ENCODE measurements around the gene MIR17HG. TPM values are rescaled to one million over a fixed set of nuclear protein-coding genes. Genes with fewer than 3 reads are reported as not detected.

Gene MIR17HG
- total and polyA plus RNA-seq, 2 donors (not counting 1 experiment from before 2014, with no cell fraction given): 0.42 to 3.3 TPM

DNA sequence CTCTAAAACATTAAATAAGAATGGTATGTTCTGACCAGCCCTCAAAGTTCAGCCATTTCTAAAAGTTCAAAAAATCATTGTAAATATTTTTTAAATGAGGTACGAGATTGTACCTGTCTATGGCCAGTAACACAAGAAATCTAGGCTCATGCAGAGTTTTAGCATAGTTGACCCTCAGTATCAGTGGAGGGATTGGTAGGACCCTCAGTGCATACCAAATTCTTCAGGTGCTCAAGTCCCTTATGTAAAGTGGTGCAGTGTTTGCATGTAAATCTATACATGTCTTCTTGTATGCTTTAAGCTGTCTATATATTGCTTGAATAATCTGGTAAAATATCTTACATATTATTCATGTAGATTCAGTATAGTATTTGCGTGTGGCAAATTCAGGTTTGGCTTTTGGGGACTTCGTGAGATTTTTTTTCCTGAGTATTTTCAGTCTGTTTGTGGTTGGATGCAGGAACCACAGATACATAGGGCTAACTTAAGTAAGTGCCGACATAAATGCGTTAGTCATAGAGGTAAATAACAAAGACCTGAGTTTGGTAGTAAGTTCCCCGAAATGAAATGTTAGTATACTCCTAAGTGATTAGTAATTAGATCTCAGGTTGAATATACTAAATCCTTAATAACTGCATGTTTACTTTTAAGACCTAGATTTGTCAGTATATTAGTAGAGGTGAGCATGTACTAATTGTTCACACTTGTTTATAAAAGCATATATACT lies 7.8 kb downstream of the MIR17HG start:
- H3K4me1 ChIP-seq (ENCODE audit: control insufficient read depth, extremely low read depth, insufficient read depth, low read length): peaks cover 4% of the 10 kb centered on the region
- no peak overlapping the region for H3K27ac ChIP-seq (ENCODE audit: insufficient read depth, low read length)
- no peaks in the 10 kb centered on the region for H4K20me1 ChIP-seq (ENCODE audit: control insufficient read depth, extremely low read depth, insufficient read depth, low read length)
- H3K9me3 ChIP-seq (ENCODE audit: control insufficient read depth, insufficient read depth, low read depth, low read length): no peaks in the 10 kb centered on the region
- no peaks in the 10 kb centered on the region for H3K27me3 ChIP-seq (ENCODE audit: control insufficient read depth, insufficient read depth, low read length)
- no peak overlapping the region for H3K4me2 ChIP-seq (ENCODE audit: extremely low read depth, insufficient read depth, low read length)
- no peak overlapping the region for H3K4me3 ChIP-seq (replicated peaks in 1 of 4; ENCODE audit: control extremely low read depth in 1 of 4, insufficient read depth in 1 of 4, low read depth in 3 of 4, low read length in 4 of 4)
- H2AFZ ChIP-seq (ENCODE audit: low read length): no peak overlapping the region
- TF ChIP-seq EZH2 (IDR thresholded peaks at IDR 0.05; ENCODE audit: low read length, missing control alignments): no peak
- TF ChIP-seq, protein P1, sequence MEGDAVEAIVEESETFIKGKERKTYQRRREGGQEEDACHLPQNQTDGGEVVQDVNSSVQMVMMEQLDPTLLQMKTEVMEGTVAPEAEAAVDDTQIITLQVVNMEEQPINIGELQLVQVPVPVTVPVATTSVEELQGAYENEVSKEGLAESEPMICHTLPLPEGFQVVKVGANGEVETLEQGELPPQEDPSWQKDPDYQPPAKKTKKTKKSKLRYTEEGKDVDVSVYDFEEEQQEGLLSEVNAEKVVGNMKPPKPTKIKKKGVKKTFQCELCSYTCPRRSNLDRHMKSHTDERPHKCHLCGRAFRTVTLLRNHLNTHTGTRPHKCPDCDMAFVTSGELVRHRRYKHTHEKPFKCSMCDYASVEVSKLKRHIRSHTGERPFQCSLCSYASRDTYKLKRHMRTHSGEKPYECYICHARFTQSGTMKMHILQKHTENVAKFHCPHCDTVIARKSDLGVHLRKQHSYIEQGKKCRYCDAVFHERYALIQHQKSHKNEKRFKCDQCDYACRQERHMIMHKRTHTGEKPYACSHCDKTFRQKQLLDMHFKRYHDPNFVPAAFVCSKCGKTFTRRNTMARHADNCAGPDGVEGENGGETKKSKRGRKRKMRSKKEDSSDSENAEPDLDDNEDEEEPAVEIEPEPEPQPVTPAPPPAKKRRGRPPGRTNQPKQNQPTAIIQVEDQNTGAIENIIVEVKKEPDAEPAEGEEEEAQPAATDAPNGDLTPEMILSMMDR (conservative IDR thresholded peaks at IDR 0.05 in 1 of 2, IDR thresholded peaks at IDR 0.05 in 1 of 2; ENCODE audit: low read depth in 1 of 2, low read length in 2 of 2): no peak
- peaks cover 18% of the 10 kb centered on the region for H3K79me2 ChIP-seq (ENCODE audit: control insufficient read depth, insufficient read depth, low read length)
- DNase-seq (ENCODE audit: low read depth in 2 of 2): no peak
- H3K36me3 ChIP-seq (ENCODE audit: control insufficient read depth, insufficient read depth, low read length): peaks cover 4% of the 10 kb centered on the region
- no peak overlapping the region for H3K9ac ChIP-seq (ENCODE audit: insufficient read depth, low read length)

DNA sequence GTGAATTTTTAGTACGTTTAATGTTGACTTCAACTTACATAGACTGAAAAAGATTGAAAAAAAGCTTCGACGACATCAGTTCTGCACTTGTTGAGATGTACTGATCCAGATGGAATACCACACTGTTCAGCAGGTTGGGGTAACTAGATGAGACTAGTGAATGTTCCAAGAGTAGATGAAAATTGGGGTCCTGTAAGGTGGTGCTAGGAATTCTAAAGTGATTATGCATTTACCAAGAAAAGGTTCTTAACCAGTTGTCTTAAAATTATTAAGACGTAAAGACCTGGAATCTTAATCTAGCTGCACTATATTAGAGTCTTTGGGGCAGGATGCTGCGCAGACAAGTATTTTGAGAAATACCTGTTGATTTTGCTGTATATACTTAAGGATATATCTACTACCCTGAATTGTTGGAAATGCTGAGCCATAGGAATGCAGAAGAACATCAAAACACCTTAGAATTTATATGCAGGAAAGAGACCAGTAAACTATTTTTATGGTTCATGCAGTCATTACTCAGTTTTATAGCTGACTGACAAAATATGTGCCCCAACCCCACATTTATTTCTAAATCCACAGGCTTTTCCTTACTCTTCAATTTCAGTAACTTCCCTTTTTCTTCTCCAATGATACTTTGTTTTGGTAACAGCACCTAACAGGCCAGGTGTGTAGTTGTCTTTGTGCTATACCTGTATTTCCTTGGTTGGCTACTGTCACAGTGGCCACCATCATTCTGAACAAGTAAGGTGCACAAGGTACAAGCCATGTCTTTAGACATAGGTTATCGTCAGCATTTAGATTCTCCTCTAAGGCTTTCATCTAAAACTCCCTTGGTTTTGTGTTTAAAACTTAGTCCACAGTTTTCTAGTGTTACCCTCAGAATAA lies 8.6 kb downstream of the MIR17HG start:
- DNase-seq (ENCODE audit: low read depth in 2 of 2): no peak
- H3K27ac ChIP-seq (ENCODE audit: insufficient read depth, low read length): no peak overlapping the region
- H2AFZ ChIP-seq (ENCODE audit: low read length): no peak overlapping the region
- H4K20me1 ChIP-seq (ENCODE audit: control insufficient read depth, extremely low read depth, insufficient read depth, low read length): no peaks in the 10 kb centered on the region
- TF ChIP-seq, protein P1 (conservative IDR thresholded peaks at IDR 0.05 in 1 of 2, IDR thresholded peaks at IDR 0.05 in 1 of 2; ENCODE audit: low read depth in 1 of 2, low read length in 2 of 2): no peak
- no peak for TF ChIP-seq EZH2 (IDR thresholded peaks at IDR 0.05; ENCODE audit: low read length, missing control alignments)
- no peaks in the 10 kb centered on the region for H3K9me3 ChIP-seq (ENCODE audit: control insufficient read depth, insufficient read depth, low read depth, low read length)
- H3K4me3 ChIP-seq (replicated peaks in 1 of 4; ENCODE audit: control extremely low read depth in 1 of 4, insufficient read depth in 1 of 4, low read depth in 3 of 4, low read length in 4 of 4): no peak overlapping the region
- no peak overlapping the region for H3K9ac ChIP-seq (ENCODE audit: insufficient read depth, low read length)
- no peaks in the 10 kb centered on the region for H3K4me1 ChIP-seq (ENCODE audit: control insufficient read depth, extremely low read depth, insufficient read depth, low read length)
- H3K4me2 ChIP-seq (ENCODE audit: extremely low read depth, insufficient read depth, low read length): no peak overlapping the region
- peaks cover 4% of the 10 kb centered on the region for H3K36me3 ChIP-seq (ENCODE audit: control insufficient read depth, insufficient read depth, low read length)
- no peaks in the 10 kb centered on the region for H3K27me3 ChIP-seq (ENCODE audit: control insufficient read depth, insufficient read depth, low read length)
- peaks cover 10% of the 10 kb centered on the region for H3K79me2 ChIP-seq (ENCODE audit: control insufficient read depth, insufficient read depth, low read length)

DNA sequence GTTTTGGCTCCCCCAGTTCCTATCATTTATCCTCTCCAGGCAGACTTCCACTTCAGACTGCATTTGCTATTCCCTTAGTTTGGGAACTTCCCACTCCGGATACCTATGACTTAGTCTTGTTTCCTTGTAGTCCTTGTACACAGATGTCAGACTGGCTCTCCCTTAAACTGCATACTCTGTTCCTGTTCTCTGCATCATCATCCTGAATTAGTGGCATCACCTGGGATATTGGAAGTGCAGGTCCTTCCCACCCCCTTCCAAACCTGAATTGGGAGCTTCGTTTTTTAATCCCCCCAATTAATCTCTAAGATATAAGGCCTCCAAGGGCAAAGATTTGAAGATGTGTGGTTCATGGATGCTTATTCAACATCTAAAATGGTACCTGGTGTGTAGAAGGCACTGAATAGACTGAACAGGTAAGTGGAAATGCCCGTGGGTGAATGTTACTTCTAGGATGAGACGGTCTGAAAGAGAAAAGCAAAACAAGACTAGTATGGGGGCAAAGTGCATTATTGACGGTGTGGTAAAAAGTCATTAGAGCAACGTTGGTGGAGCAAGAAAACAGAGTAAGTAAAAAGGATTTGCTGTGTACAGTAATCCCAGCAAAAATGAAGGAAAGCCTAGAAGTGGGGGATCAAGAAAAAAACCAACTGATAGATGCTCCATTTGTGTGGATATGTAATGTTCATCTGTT lies 9.6 kb downstream of the MIR17HG start:
- no peak overlapping the region for H3K9ac ChIP-seq (ENCODE audit: insufficient read depth, low read length)
- no peaks in the 10 kb centered on the region for H3K27me3 ChIP-seq (ENCODE audit: control insufficient read depth, insufficient read depth, low read length)
- H3K4me2 ChIP-seq (ENCODE audit: extremely low read depth, insufficient read depth, low read length): no peak overlapping the region
- H3K4me3 ChIP-seq (replicated peaks in 1 of 4; ENCODE audit: control extremely low read depth in 1 of 4, insufficient read depth in 1 of 4, low read depth in 3 of 4, low read length in 4 of 4): no peak overlapping the region
- H3K27ac ChIP-seq (ENCODE audit: insufficient read depth, low read length): no peak overlapping the region
- no peak overlapping the region for H2AFZ ChIP-seq (ENCODE audit: low read length)
- TF ChIP-seq, protein P1 (conservative IDR thresholded peaks at IDR 0.05 in 1 of 2, IDR thresholded peaks at IDR 0.05 in 1 of 2; ENCODE audit: low read depth in 1 of 2, low read length in 2 of 2): no peak
- no peak for TF ChIP-seq EZH2 (IDR thresholded peaks at IDR 0.05; ENCODE audit: low read length, missing control alignments)
- no peaks in the 10 kb centered on the region for H3K9me3 ChIP-seq (ENCODE audit: control insufficient read depth, insufficient read depth, low read depth, low read length)
- DNase-seq (ENCODE audit: low read depth in 2 of 2): no peak
- H3K79me2 ChIP-seq (ENCODE audit: control insufficient read depth, insufficient read depth, low read length): peaks cover under 1% of the 10 kb centered on the region
- H3K4me1 ChIP-seq (ENCODE audit: control insufficient read depth, extremely low read depth, insufficient read depth, low read length): no peaks in the 10 kb centered on the region
- no peaks in the 10 kb centered on the region for H4K20me1 ChIP-seq (ENCODE audit: control insufficient read depth, extremely low read depth, insufficient read depth, low read length)
- peaks cover 4% of the 10 kb centered on the region for H3K36me3 ChIP-seq (ENCODE audit: control insufficient read depth, insufficient read depth, low read length)

All from fibroblast of lung (primary cell).